A204.1 (cell line): ENCODE results near the gene NCOA6.
"Not testable (repeated sequence)": the region's sequence is repeated elsewhere in the genome, so short reads cannot be mapped to it uniquely, and the experiment has no call there.

ENCODE experiments used
- FAIRE-seq: peaks from 2 replicates; lab custom pipeline; 2012; peaks lifted over from hg19 to GRCh38; lab: Jason Lieb, UNC

Gene NCOA6

DNA sequence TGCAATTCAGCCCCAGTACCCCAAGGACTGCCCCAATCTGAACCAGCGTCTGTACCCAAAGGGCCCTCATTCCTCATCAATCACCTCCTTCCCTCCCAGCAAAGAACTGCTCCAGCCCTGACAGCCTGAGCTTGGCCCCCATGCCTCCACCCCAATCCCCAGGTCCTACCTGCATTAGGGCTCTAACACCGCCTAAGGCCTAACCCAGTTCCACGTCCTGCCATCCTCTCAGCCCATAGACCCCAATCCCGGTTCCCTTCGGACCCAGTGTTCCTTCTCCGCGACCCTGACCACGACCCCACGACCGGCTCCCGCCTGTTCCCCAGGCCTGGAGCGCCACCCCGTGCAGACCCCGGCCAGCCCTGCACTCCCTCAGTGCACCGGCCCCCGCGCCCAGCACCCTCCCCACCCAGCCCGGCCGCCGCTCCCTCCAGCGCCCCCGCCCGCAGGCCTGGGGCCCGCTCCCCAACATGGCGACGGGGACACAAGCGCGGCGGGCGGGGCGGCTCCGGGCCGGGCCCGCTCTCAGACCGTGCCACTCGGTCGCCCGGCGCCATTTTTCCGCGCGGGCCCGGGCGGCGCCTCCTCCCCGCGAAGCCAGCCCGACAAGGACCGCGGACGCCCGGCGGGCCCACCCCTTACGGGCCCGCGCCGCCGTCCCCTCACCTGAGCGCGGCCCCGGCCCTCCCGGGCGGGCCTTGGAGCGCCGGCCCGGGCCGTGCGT, 483 bp downstream of the NCOA6 start:
- no peak for FAIRE-seq

DNA sequence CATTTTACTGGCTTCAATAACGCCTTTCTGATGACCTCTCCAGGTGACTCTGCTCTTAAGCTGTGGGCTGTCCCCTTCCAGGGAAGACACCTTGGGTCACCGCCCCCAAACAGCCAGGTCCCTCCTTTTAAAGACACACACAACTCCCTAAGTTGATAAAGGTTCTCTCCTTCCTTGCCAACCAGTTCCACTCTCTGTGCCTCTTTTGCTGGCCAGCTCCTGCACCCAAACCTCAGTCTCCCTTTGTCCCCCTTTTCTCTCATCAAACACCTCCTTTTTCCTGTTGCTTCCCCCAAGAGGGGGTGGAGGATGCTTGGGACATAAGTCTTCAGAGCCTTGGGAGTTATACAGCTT, 1.0 kb downstream of the NCOA6 start:
- FAIRE-seq: no peak

DNA sequence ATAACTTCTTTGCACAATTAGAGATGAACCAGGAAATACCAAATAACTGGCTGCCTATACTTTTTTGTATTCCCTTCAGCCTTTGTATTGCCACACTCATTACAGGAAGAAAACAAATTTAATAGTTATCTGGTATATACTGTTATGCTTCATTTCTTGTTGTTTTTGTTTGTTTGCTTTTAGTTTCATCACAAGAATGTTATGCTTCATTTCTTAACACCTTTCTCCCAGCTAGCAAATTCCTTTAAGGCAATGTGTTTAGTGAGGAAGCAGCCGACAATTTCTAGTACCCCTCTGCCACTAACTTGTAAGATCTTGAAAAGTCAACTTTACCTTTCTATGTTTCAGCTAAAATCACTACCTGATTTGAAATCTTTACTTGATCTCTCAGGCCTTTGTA, 1.4 kb downstream of the NCOA6 start:
- no peak for FAIRE-seq

DNA sequence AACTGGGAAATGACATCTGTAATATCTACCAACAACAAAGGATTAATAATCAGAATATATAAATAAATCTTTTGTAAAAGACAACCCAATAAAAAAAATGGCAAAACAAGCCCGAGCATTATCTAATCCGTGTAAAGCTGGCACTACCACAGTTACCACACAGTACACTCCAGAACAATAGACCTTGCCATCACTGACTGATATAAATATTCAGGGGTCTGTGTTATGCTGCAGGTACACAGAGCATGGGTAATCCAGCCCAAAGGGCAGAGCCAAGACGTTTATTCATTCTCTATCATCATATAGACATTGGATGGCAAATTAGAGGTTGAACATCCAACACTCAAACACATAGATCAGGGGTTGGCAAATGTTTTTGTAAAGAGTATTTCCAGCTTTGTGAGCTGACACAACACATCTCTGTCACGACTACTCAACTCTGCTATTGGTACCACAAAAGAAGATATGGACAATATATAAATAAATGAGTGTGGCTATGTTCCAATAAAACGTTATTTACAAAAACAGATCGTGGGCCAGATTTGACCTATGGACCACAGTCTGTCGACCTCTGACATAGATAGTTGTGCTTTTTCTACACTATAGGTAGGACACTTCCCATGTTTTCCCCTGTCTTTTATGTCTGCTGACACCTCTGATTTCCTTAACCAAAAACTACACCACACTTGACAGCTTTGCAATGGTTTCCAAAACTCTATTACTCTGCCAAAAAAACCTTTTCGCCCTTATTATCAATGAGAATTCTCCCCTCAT, 4.5 kb downstream of the NCOA6 start:
- FAIRE-seq: no peak

DNA sequence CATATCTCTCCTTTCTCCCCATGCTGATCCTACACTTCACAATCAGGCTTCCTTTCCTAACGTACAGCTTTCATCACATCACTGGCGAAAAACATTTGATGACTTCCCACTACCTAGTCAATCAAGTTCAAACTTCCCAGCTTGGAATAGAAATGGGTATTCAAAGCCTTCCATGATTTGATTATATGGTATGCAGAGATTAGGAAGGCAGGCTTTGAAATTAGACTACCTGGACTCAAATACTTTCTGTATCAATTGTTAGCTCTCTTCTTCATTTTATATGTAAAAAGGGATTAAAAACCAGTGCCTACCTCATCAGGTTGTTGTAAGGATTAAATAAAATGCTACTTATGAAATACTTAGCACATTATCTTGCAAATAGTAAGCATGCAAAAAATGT, 7.7 kb downstream of the NCOA6 start:
- no peak for FAIRE-seq

DNA sequence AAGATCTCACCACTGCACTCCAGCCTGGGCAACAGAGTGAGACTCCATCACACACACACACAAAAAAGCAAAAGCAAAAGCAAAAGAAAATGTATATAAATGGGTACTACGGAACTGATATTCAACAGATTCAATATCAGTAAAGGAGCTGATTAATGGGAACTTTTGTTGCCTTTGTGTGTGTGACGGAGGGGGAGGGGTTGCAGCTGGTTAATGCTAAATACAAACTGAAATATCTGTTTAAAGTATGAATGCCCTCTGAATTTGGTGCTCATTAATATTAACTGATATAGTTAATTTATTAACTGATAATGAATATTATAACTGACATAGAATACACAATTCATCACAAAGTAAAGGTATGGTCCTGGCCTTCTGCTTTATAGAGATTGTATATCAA, 8.4 kb downstream of the NCOA6 start:
- no peak for FAIRE-seq

DNA sequence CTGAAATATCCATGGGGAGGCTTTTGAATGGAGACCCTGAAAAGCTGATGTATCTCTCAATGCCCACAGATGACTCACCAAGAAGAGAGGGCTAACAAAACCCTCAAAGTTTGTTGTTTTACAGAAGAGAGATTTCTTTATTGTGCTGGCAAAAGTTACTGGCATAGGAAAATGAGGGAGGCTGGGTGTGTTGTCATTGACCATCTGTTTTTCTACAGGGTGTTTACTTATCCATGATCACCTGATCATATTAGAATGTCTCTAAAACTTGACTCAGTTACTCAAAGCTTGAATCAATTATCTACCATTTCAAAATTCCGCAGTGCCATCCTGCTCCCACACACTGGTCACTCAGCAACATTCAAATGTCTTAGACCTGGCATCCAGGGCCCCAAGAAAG, 9.8 kb downstream of the NCOA6 start:
- FAIRE-seq: no peak

DNA sequence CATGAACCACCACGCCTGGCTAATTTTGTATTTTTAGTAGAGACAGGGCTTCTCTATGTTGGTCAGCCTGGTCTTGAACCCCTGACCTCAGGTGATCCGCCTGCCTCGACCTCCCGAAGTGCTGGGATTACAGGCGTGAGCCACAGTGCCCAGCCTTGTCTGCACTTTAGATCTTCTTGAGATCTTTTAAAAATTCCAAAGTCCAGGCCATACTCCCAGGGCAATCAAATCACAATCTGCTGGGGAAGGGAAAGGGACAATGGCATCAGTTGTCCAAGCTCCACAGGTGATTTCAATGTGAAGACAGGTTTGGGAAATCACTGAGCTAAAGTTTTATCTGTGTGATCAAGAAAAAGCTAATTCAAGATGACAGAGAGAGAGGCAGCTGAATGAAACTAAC, 16.9 kb downstream of the NCOA6 start:
- no peak for FAIRE-seq

DNA sequence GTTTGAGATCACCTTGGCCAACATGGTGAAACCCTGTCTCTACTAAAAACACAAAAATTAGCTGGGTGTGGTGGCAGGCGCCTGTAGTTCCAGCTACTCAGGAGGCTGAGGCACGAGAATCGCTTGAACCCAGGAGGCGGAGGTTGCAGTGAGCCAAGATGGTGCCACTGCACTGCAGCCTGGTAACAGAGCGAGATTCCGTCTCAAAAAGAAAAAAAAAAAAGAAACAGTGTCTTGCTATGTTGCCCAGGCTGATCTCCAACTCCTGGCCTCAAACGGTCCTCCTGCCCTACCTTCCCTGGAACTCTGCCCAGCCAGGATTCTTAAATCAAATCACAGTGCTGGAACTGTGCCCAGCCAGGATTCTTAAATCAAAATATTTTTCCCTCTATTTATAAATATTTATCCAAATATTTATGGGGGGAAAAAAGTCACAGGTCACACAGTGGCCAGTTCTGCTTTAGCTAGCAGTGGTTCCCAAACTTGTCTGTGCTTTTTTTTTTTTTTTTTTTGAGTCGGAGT, 17.4 kb downstream of the NCOA6 start:
- not testable (repeated sequence) for FAIRE-seq

DNA sequence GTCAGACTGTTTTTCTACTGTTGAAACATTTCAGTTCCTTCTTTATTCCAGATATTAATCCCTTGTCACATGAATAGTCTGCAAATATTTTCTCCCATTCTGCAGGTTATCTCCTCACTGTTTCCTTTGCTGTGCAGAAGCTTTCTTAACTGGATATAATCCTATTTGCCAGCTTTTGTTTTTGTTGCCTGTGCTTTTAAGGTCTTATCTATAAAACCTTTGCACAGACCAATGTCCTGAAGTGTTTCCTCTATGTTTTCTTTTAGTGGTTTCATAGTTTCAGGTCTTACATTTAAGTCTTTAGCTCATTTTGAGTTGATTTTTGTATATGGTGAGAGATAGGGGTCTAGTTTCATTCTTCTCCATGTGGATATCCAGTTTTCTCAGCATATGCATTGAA, 19.2 kb downstream of the NCOA6 start:
- FAIRE-seq: no peak

DNA sequence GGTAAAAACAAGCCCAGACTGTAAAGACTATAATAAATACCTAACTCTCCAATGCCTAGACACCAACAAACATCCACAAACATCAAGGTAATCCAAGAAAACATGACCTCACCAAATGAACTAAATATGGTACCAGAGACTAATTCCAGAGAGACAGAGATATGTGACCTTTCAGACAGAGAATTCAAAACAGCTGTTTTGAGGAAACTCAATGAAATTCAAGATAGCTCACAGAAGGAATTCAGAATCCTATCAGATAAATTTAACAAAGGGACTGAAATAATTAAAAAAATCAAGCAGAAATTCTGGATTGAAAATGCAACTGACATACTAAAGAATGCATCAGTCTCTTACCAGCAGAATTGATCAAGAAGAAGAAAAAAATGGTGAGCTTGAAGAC, 26.6 kb downstream of the NCOA6 start:
- FAIRE-seq: no peak

DNA sequence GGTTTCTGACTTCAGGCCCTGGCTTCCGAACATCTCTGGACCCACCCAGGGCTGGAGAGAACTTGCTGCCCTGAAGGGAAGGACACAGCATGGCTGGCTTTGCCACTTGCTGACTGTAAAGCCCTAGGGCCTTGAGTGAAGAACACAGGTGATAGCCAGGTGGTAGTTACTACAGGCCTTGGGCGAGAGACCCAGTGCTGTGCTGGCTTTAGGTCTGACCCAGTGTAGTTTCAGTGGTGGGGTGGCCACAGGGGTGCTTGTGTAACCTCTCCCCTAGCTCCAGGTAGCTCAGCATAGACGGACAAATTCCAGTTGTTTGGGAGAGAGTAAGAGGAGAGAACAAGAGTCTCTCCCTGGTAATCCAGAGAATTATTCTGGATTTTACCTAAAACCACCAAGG, 27.1 kb downstream of the NCOA6 start:
- FAIRE-seq: no peak

DNA sequence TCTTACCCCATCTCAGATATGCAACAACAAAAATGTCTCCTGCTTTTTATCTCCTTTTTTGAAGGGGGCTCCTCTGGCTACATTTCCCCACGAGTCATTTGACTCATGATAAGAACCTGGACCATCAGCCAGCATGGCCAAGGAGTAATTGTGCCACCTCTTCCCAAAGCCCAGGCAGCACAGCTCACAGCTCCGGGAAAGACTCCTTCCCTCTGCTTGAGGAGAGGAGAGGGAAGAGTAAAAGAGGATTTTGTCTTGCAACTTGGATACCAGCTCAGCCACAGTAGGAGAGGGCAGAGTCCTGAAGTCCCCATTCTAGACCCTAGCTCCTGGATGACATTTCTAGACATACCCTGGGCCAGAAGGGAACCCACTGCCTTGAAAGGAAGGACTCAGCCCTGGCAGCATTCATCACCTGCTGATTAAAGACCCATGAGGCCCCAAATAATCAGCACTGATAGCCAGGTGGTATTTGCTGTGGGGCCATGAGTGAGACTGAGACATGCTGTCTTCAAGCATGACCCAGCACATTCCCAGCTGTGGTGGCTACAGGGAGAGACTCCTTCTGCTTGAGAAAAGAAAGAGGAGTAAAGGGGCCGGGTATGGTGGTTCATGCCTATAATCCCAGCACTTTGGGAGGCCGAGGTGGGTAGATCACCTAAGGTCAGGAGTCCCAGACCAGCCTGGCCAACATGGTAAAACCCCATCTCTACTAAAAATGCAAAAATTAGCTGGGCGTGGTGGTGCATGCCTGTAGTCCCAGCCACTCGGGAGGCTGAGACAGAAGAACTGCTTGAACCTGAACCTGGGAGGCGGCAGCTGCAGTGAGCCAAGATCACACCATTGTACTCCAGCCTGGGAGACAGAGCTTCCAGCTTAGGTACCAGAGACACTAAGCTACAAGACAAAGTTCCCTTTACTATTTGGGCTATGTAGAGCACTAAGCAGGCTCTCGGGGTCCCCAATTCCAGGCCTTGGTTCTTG, 28.1 kb downstream of the NCOA6 start:
- FAIRE-seq: no peak

DNA sequence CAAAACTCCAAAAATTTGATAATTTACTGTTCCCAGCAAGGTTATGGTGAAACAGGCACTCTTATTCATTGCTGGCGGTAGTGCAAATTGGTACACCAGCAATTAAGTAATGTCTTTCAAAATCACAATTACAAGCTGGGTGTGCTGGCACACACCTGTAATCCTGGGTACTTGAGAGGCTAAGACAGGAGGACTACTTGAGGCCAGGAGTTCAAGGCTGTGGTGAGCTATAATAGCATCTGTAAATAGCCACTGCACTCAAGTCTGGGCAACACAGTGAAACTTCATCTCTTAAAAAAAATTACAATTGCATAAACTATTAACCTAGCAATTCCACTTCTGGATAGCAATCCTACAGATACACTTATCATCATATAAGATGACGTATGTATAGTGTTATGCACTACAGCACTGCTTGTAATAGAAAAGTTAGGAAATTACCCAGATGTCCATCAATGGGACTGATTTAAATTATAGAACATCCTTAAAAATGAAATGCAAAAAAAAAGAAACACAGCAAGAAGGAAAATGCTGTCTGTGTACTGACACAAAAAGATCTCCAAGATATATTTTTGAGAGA, 31.4 kb downstream of the NCOA6 start:
- FAIRE-seq: no peak

DNA sequence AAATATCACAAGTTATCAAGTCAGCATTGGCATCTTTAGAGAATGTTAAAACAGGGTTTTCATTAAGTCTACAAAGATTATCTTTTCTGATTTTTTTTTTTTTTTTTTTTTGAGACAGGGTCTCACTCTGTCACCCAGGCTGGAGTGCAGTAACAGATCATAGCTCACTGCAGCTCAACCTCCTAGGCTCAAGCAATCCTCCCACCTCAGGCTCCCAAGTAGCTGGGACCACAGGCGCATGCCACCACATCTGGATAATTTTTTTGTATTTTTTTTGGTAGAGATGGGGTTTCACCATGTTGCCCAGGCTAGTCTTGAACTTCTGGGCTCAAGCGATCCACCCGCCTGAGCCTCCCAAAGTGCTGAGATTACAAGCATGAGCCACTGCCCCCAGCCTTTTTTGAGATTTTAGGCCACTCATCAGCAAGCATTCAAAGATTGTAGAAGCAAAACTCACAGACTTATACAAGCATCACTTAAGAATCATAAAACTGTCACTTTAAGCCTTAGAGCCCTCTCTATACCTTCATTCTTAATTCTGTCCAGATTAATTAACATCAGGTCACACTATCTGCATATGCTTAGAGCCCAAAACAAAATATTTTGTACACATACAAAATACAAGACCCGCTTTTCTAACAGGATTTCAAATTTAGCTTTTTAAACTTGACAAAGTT, 32.6 kb downstream of the NCOA6 start:
- no peak for FAIRE-seq

DNA sequence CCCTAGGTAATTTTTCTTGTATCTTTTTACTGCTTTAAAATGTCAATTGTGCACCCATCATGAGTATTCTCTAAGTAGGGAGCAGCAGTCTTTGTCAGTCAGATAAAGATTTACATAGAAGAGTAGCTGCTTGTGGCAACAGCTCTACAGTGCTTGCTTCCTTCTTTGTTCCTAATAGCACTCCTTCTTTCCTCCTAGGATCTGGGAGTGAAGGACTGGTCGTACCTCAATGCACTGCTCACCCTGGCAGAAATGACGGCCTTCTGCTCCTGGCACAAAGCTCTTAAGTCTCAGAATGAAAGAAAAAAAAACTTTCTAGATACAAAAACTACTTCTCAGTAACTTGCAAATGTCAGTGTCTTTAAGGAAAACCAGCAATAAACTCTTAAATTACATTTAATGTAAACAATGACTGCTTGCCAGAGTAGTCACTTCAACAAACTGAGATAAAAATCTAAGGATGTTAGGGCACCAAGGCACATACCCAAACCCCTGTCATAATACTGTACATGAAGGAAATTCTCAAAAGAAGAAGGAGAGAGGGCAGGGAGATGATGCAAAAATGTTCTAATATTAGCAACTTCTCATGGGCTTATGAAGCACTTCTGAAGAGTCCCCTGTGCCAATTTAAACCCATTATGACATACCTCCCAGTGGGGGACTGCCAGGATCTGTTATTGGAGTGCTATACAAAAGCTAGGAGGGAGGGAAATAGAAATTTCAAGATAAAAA, 34.0 kb downstream of the NCOA6 start:
- FAIRE-seq: no peak

DNA sequence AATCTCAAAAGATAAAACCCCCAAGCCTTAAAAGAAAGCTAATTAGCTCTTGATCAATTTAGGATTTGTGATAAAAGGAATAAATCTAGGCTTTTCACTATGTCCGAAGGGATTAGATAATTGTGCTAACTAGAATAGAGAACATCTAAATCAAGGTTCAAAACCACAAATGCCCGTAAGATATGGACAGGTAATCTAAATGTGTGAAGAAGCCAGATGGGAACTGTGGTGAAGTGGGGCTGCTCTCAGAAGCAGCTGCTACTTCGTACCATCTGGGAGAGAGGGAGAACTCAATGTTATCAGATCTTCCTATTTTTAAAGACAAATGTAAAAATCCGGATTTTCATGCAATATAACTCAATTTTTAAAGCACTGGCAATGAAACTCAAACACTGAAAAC, 44.2 kb downstream of the NCOA6 start:
- FAIRE-seq: no peak

DNA sequence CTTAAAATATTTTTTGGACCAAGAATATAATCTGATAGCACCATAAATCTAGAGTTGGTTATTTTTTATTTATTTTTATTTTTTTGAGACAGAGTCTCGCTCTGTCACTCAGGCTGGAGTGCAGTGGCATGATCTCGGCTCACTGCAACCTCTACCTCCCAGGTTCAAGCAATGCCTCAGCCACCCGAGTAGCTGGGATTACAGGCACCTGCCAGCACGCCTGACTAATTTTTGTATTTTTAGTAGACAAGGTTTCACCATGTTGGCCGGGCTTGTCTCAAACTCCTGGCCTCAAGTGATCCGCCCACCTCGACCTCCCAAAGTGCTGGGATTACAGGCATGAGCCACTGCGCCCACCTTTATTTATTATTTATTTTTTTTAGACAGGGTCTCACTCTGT, 45.2 kb downstream of the NCOA6 start:
- not testable (repeated sequence) for FAIRE-seq

DNA sequence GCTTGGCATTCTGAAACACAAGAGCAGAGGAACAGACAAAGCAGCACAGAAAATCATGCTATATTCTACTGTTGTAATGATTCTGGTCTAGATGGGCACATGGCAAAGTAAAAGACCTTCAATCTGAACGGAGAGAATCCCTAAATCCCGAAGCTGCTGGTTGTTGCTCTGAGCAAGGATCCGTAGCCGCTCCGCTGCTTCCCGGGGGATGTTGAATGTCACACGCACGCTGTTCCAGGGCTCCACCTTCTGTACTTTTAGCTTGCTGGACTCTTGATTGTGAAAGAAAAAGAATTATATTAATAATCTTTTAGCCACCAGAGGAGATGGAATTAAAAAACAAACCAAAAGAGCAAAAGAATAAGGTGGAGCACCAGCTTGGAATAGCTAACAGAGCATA, 49.3 kb downstream of the NCOA6 start:
- no peak for FAIRE-seq

DNA sequence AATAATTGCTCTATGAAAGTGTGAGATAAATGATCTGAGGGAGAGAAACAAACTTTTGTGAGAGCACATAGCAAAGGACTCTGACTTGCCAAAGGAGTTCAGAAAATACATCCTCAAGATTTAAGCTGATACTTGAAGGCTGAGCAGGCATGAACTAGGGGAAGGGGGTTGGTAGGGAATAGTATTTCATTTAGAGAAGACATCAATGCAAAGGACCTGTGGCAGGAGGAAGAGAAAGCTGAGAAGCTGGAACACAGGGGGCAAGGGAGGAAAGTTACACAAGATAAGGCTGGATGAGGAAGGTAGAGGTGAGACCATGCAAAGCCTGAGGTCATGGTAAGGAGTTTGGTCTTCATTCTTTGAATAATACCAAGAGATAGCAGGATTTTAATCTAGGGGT, 50.6 kb downstream of the NCOA6 start:
- no peak for FAIRE-seq

DNA sequence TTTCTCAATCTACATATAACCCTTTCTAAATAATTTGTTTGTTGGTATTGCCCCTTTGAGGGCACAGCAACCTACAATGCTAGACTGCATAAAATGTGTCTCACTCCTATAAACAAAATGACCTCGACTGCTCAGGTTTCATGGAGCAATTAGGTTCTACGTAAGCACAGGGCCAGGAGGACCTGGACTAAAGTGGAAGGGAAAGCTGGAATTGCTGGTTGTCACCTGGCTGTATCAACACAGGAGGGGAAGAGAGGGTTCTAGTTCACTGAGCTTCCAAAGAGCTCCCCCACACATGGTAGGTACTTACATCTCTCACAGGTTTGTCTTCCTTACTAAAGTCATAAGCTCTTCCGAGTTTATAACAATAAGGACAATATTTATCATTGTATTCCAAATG, 51.0 kb downstream of the NCOA6 start:
- FAIRE-seq: no peak
